ENCODE results near the gene ADGRL4.

ADGRL4 gene

GRCh38 chr1:78958711-78959110 is 47.8 kb downstream of the ADGRL4 start:
- TF ChIP-seq CTCF (IDR thresholded peaks at IDR 0.05; ENCODE audit: control insufficient read depth, insufficient read depth, low read depth, low read length, missing control alignments) = no peak
- H3K4me3 ChIP-seq (ENCODE audit: control insufficient read depth, low read depth, low read length) = no peak overlapping the region
- no peak for DNase-seq (ENCODE audit: low read depth)

GRCh38 chr1:78950826-78951225 is 55.7 kb downstream of the ADGRL4 start:
- no peak for DNase-seq (ENCODE audit: low read depth)
- no peak for TF ChIP-seq CTCF (IDR thresholded peaks at IDR 0.05; ENCODE audit: control insufficient read depth, insufficient read depth, low read depth, low read length, missing control alignments)
- no peak overlapping the region for H3K4me3 ChIP-seq (ENCODE audit: control insufficient read depth, low read depth, low read length)

GRCh38 chr1:78949227-78949626 is 57.3 kb downstream of the ADGRL4 start:
- no peak for DNase-seq (ENCODE audit: low read depth)
- TF ChIP-seq CTCF (IDR thresholded peaks at IDR 0.05; ENCODE audit: control insufficient read depth, insufficient read depth, low read depth, low read length, missing control alignments) = no peak

GRCh38 chr1:78919150-78919549 is 87.4 kb downstream of the ADGRL4 start:
- H3K4me3 ChIP-seq (ENCODE audit: control insufficient read depth, low read depth, low read length) = no peak overlapping the region
- no peak for DNase-seq (ENCODE audit: low read depth)
- no peak for TF ChIP-seq CTCF (IDR thresholded peaks at IDR 0.05; ENCODE audit: control insufficient read depth, insufficient read depth, low read depth, low read length, missing control alignments)

More at GRCh38 chr1:78949227-78949626, 57.3 kb downstream of the ADGRL4 start:
- H3K4me3 ChIP-seq (ENCODE audit: control insufficient read depth, low read depth, low read length) = no peak overlapping the region

- no peak for TF ChIP-seq CTCF (IDR thresholded peaks at IDR 0.05; ENCODE audit: control insufficient read depth, insufficient read depth, low read depth, low read length, missing control alignments)
- no peak for DNase-seq (ENCODE audit: low read depth)
- H3K4me3 ChIP-seq (ENCODE audit: control insufficient read depth, low read depth, low read length) = no peak overlapping the region
Observed at GRCh38 chr1:78918157-78918556, 88.4 kb downstream of the ADGRL4 start.

- no peak for DNase-seq (ENCODE audit: low read depth)
Observed at GRCh38 chr1:78916986-78917385, 89.5 kb downstream of the ADGRL4 start.

More at GRCh38 chr1:78916986-78917385, 89.5 kb downstream of the ADGRL4 start:
- no peak for TF ChIP-seq CTCF (IDR thresholded peaks at IDR 0.05; ENCODE audit: control insufficient read depth, insufficient read depth, low read depth, low read length, missing control alignments)
- H3K4me3 ChIP-seq (ENCODE audit: control insufficient read depth, low read depth, low read length) = no peak overlapping the region
